Caco-2 (cell line): ENCODE measurements around the gene ATXN1. TPM values are rescaled to one million over a fixed set of nuclear protein-coding genes. Genes with fewer than 3 reads are reported as not detected.
"Not testable (repeated sequence)": the region's sequence is repeated elsewhere in the genome, so short reads cannot be mapped to it uniquely, and the experiment has no call there.

ENCODE experiments used
- BruUV-seq: library from RNA; stranded (reverse); fragments of 400-500 nt; replicated peaks from 2 replicates; lab custom pipeline; 2021; lab: Mats Ljungman, UMichigan
- CTCF ChIA-PET: fragments of 300-600 bp; sonication (Branson Sonifier 250); formaldehyde crosslinking; loops from one replicate; lab custom pipeline; 2022; ENCODE audit warnings: antibody characterized with exemption; lab: Charles Lee
- POLR2A ChIA-PET: fragments of 300-600 bp; sonication (Branson Sonifier 250); formaldehyde crosslinking; loops from one replicate; lab custom pipeline; 2022; ENCODE audit warnings: antibody characterized with exemption; lab: Charles Lee
- DNase-seq, 2 experiments: peaks; one replicate each; pipeline versions ENCODE4 v3.0.0 to v3.0.0-alpha.2; 2020 to 2022
- H3K27me3 ChIP-seq: replicated peaks from 2 replicates; pipeline ENCODE4 v1.6.0; 2011; ENCODE audit warnings: low read length; ENCODE audit not compliant: control insufficient read depth, insufficient read depth
- H3K36me3 ChIP-seq: 2 replicates; pipeline ENCODE4 v1.5.1; 2011; ENCODE audit warnings: low read length; ENCODE audit not compliant: control insufficient read depth, insufficient read depth
- H3K4me1 ChIP-seq: fragments of 250-450 bp; sonication (Bioruptor Pico); 2 replicates; pipeline ENCODE4 v1.5.1; 2020; ENCODE audit warnings: mild to moderate bottlenecking
- H3K4me3 ChIP-seq: 2 replicates; pipeline ENCODE4 v1.5.1; 2011; ENCODE audit warnings: low read depth, mild to moderate bottlenecking, control low read depth, low read length
- H3K9me3 ChIP-seq: fragments of 250-450 bp; sonication (Bioruptor Pico); 2 replicates; pipeline ENCODE4 v1.5.1; 2020; ENCODE audit warnings: mild to moderate bottlenecking, moderate library complexity
- H3K27ac Mint-ChIP-seq: one replicate; pipeline ENCODE4 v1.8.0; 2022; ENCODE audit warnings: mixed read lengths; ENCODE audit not compliant: unreplicated experiment
- H3K27me3 Mint-ChIP-seq: one replicate; pipeline ENCODE4 v1.8.0; 2022; ENCODE audit warnings: mixed read lengths; ENCODE audit not compliant: insufficient read depth, unreplicated experiment
- H3K36me3 Mint-ChIP-seq: one replicate; pipeline ENCODE4 v1.8.0; 2022; ENCODE audit warnings: mild to moderate bottlenecking, mixed read lengths; ENCODE audit not compliant: insufficient read depth, unreplicated experiment
- H3K4me1 Mint-ChIP-seq: one replicate; pipeline ENCODE4 v1.8.0; 2022; ENCODE audit warnings: low read depth, mixed read lengths; ENCODE audit not compliant: unreplicated experiment
- H3K4me3 Mint-ChIP-seq: one replicate; pipeline ENCODE4 v1.8.0; 2022; ENCODE audit warnings: mild to moderate bottlenecking, moderate library complexity, mixed read lengths; ENCODE audit not compliant: unreplicated experiment
- H3K9me3 Mint-ChIP-seq: one replicate; pipeline ENCODE4 v1.8.0; 2022; ENCODE audit warnings: mixed read lengths; ENCODE audit not compliant: unreplicated experiment
- CTCF ChIP-seq, 2 experiments: fragments of 200-600 bp in 1 of 2; IDR thresholded peaks; 1 replicate in 1 of 2; 2 replicates in 1 of 2; pipeline versions ENCODE4 v1.5.1 to v1.8.0; 2011 to 2022; ENCODE audit warnings: antibody characterized with exemption in 1 of 2, control low read depth in 1 of 2, inconsistent platforms in 1 of 2, low read depth in 1 of 2, low read length in 1 of 2, mild to moderate bottlenecking in 1 of 2, moderate library complexity in 1 of 2; ENCODE audit not compliant: insufficient read depth in 1 of 2, severe bottlenecking in 1 of 2, unreplicated experiment in 1 of 2
- intact Hi-C: fragments of 100-400 bp; cut with micrococcal nuclease; formaldehyde crosslinking; loops from one replicate; pipeline ENCODE4 v1.10.0; 2022; ENCODE audit not compliant: unreplicated experiment
- total RNA-seq: library from RNA; stranded (reverse); gene quantifications from 2 replicates; pipeline ENCODE4 v1.2.3, GENCODE V29; 2022

Gene ATXN1
- total RNA-seq, 1 experiment from 2014 or later: 14.2 TPM

GRCh38 chr6:16633465-16633864, 127.8 kb downstream of the ATXN1 start:
- Mint-ChIP-seq H3K27ac (no peak overlapping the region), H3K4me1 (no peaks in the 10 kb centered on the region), H3K9me3 (no peaks in the 10 kb centered on the region), H3K4me3 (no peak overlapping the region), H3K27me3 (no peaks in the 10 kb centered on the region), H3K36me3 (no peaks in the 10 kb centered on the region)
- Histone ChIP-seq H3K9me3 (no peaks in the 10 kb centered on the region), H3K4me3 (no peak overlapping the region), H3K4me1 (no peaks in the 10 kb centered on the region), H3K36me3 (no peaks in the 10 kb centered on the region), H3K27me3 (no peaks in the 10 kb centered on the region)
- no TSS peak for BruUV-seq
- ChIA-PET CTCF (no interaction called here), POLR2A (no interaction called here)
- DNase-seq: no peak
- intact Hi-C loops: no loop called here
- TF ChIP-seq CTCF (IDR thresholded peaks at IDR 0.05; ENCODE audit: insufficient read depth in 1 of 2, low read depth in 1 of 2, low read length in 1 of 2, severe bottlenecking in 1 of 2, unreplicated experiment in 1 of 2): no peak

GRCh38 chr6:16632101-16632500, 129.2 kb downstream of the ATXN1 start:
- Histone ChIP-seq H3K9me3 (no peaks in the 10 kb centered on the region), H3K36me3 (no peaks in the 10 kb centered on the region), H3K4me1 (no peaks in the 10 kb centered on the region), H3K4me3 (no peak overlapping the region), H3K27me3 (no peaks in the 10 kb centered on the region)
- no peaks in the 10 kb centered on the region for H3K4me1 Mint-ChIP-seq
- CTCF ChIA-PET: no interaction called here
- H3K36me3 Mint-ChIP-seq: no peaks in the 10 kb centered on the region
- no peak overlapping the region for H3K4me3 Mint-ChIP-seq
- POLR2A ChIA-PET: no interaction called here
- no peak for TF ChIP-seq CTCF (IDR thresholded peaks at IDR 0.05; ENCODE audit: insufficient read depth in 1 of 2, low read depth in 1 of 2, low read length in 1 of 2, severe bottlenecking in 1 of 2, unreplicated experiment in 1 of 2)
- no peaks in the 10 kb centered on the region for H3K27me3 Mint-ChIP-seq
- no peak overlapping the region for H3K27ac Mint-ChIP-seq
- intact Hi-C loops: no loop called here
- no TSS peak for BruUV-seq
- H3K9me3 Mint-ChIP-seq: no peaks in the 10 kb centered on the region
- DNase-seq: no peak

DNA sequence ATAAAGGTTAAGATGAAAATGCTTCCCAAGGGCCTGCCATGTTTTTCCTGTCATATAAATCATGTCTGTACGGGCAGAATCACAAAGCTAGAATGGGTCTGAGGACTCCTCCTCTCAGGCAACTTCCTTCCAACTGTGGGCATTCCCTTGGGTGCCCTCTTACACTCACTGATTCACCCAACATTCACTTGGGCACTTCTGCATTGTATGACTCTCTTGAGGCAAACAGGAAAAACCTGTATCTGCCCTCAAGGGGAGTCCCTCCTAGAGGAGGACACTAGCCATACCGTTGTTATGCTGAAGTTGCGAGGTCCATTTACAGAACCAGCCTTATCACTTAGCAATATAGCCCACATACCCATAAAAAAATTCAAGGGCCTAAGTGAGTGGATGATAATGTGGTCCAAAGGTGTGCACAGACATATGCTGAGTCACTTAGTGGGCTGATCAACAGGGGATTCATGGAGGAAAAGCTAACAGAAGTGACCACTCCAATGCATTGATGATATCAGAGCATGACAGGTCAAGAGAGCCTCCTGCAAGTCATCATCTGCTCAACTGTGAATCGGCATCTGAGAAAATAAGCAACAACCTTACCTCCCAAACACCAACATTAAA, 131.1 kb downstream of the ATXN1 start:
- H3K27ac Mint-ChIP-seq: no peak overlapping the region
- no peak for DNase-seq

DNA sequence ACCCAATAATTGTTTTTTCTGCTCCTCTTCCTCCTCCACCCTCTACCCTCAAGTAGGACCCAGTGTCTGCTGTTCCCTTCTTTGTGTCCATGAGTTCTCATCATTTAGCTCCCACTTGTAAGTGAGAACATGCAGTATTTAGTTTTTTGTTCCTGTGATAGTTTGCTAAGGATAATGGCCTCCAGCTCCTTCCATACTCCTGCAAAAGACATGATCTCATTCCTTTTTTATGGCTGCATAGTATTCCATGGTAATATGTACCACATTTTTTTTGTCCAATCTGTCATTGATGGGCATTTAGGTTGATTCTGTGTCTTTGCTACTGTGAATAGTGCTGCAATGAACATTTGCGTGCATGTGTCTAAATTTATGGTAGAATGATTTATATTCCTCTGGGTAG, 132.7 kb downstream of the ATXN1 start:
- CTCF ChIA-PET, H3K9me3 Mint-ChIP-seq, H3K4me1 ChIP-seq, intact Hi-C loops, BruUV-seq, H3K36me3 Mint-ChIP-seq, H3K9me3 ChIP-seq, H3K27ac Mint-ChIP-seq, H3K27me3 ChIP-seq, POLR2A ChIA-PET, H3K4me3 Mint-ChIP-seq, DNase-seq, H3K4me1 Mint-ChIP-seq, H3K4me3 ChIP-seq, H3K27me3 Mint-ChIP-seq, H3K36me3 ChIP-seq: not testable (repeated sequence)

More for the DNA sequence above, 131.1 kb downstream of the ATXN1 start:
- Mint-ChIP-seq H3K9me3 (no peaks in the 10 kb centered on the region), H3K27me3 (no peaks in the 10 kb centered on the region), H3K36me3 (no peaks in the 10 kb centered on the region), H3K4me3 (no peak overlapping the region), H3K4me1 (no peaks in the 10 kb centered on the region)
- POLR2A ChIA-PET: no interaction called here
- no peaks in the 10 kb centered on the region for H3K36me3 ChIP-seq
- H3K27me3 ChIP-seq: no peaks in the 10 kb centered on the region
- no peaks in the 10 kb centered on the region for H3K9me3 ChIP-seq
- CTCF ChIA-PET: no interaction called here
- BruUV-seq: no TSS peak
- H3K4me3 ChIP-seq: no peak overlapping the region
- H3K4me1 ChIP-seq: no peaks in the 10 kb centered on the region
- intact Hi-C loops: no loop called here
- no peak for TF ChIP-seq CTCF (IDR thresholded peaks at IDR 0.05; ENCODE audit: insufficient read depth in 1 of 2, low read depth in 1 of 2, low read length in 1 of 2, severe bottlenecking in 1 of 2, unreplicated experiment in 1 of 2)
